ENCODE data around the gene ELMOD1.

Gene ELMOD1

DNA sequence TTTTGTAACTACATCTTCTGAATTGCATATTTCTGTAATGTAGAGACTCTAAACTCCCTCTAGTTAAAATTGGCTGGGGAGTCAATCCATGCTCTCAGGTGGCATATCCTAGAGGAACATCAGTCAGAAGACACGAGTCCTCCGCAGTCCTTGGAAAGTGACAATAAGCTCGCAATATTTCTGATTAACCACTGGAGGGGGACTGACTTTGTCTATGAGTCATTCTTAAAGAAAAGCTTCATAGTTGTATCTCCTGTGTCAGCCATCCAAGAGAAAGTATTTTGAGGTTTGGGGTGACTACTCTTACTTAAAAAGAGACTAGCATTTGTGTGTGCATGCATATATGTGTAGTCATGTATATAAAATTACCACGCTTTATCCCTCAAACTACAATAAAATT lies 60.7 kb downstream of the ELMOD1 start:
- DNase-seq: no peak

DNA sequence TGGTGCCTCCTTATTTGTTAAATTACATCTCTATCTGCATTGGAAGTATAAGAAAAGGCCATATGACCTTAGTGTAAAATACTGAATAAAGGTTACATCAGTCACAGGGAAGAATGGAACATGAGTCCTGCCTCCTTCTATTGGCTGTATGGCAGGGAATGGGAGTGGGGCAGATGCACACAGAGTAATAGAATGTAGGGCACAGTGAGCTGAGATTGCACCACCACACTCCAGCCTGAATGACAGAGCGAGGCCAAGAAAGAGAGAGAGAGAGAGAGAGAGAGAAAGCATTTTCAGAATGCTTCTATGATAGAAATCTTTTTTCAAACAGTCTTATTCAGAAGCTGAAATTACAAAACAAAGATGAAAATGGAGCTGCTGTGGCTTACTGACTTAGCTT lies 62.1 kb downstream of the ELMOD1 start:
- no peak for DNase-seq

DNA sequence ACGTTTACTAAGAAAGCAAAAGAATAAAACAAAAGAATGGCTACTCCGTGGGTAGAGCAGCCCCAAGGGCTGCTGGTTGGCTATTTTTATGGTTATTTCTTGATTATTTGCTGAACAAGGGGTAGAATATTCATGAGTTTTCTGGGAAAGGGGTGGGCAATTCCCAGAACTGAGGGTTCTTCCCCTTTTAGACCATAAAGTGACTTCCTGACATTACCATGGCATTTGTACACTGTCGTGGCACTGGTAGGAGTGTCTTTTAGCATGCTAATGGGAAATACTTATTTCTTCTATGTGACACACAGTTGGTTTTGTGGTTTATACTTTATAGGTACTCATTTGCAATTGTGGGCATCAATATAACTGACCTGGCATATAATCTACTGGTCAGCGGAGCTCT lies 64.7 kb downstream of the ELMOD1 start:
- DNase-seq: no peak

DNA sequence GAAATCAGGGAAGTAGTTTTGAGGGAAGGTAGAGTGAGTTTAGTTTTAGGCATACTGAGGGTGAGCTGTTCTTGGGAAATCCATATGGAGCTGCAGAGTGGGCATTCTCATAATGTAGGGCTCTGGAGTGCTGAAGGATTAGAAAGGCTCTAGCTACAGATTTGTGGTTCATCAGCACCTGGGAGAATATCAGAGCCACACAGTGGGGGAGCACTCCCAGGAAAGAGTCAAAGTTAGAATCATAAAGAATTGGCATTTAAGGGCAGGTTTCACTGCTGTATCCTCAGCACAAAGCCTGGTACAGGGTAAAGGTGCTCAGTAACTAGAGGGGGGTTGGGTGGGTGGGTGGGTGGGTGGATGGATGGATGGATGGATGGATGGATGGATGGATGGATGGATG lies 68.4 kb downstream of the ELMOD1 start:
- DNase-seq: no peak

DNA sequence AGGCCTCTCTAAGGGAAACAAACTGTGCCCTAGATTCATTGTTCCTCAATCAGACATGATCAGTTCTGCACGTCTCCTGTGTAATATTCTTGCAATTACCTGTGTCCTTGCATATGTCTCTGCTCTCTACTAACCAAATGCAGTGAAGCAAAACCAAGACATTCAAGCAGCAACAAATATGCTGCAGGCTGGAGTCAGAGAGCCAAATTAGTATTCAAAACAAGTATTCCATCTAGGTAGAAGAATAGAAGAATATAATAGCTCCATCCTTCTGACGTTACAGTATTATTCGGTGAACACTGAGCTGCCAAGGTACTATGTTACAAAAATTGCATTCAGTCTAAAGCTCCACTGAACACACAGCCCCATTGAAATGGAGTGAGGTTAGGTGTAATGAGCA lies 69.1 kb downstream of the ELMOD1 start:
- no peak for DNase-seq

DNA sequence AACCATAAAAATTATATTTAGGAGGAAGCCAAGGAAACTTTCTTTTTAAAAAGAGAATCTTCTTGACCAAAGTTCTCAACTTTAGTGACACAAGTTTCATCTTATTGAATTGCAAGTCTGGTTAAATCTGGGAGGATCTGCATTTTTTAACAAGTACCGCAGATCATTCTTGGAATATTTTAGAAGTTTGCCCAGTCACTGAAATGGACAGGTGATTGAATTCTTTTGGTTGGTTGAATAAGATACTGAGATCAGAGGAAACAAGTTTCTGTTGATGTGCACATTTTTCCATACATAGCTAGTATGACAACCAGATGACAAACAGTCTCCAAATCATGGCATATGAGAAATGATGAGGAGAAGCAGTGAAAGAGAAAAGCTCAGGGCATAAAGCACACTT lies 70.7 kb downstream of the ELMOD1 start:
- no peak for DNase-seq

DNA sequence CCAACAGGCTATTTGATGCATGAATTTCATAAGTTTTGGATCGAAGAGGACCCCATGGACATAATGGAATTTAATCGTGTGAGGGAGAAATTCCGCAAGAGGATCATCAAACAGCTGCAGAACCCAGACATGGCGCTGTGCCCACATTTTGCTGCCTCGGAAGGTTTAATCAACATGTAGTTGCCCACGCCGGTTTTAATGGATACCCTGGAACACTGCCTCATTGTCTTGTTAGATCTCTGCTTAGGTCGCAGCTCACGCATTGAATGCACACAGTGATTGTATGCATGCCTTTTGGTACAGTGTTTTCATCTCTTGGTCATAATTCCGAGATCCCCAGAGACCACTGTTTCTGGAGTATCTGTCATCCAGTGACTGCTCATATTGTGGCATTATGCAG lies 74.1 kb downstream of the ELMOD1 start:
- DNase-seq: no peak

DNA sequence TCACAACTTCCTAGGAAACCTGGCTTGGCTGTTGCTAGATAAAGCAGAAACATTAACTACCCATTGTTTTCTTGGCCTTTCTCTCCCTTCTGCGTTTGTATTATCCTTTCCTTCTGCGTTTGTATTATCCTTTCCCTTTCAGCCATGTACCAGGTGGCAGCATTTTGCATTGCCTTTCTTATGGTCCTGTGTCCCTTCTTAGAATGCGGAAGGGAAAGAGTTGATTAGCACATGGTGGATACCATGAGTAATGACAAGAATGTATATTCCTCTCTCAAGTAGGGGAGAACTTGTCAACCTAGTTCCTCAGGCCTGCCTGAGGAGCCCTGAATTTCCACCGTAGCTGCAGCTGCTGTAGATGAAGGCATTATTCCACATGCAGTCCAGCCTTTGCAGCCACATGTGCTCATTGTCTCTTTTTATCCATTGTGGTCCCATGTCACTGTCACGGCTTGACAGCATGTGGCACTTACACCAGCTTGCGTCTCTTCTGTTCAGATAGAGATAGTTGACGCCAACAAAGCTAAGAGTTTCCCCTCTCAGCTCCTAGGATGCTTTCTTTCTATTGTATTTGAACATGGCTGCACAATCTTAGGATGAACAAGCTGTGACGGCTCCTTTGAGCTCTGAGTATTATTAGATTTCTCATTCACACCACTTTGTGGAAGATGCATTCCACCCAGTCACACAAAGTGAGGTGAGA lies 76.1 kb downstream of the ELMOD1 start:
- DNase-seq: no peak

DNA sequence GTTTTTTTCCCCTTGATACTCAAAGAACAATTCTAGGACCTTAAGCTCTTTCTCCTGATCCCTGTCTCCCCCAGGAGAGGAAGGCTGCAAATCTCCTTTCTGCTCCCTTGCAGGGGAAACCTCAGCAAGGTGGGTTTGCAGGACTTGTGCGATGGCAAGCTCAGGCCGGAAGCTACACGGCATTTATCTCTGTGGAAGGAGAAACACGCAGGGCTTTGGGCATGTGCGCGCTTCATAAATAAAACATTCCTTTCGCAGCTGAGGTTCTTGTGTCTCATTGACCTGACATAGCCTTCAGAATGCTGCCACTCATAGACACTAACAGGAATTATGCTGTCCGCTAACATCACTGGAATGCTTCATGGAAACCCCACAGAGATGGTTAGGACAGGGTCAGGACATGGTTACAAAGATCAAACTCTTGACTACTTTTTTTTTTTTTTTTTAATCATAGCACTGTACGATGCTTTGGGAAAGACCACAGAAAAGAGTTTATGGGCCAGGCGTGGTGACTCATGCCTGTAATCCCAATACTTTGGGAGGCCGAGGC lies 78.3 kb downstream of the ELMOD1 start:
- DNase-seq: no peak

DNA sequence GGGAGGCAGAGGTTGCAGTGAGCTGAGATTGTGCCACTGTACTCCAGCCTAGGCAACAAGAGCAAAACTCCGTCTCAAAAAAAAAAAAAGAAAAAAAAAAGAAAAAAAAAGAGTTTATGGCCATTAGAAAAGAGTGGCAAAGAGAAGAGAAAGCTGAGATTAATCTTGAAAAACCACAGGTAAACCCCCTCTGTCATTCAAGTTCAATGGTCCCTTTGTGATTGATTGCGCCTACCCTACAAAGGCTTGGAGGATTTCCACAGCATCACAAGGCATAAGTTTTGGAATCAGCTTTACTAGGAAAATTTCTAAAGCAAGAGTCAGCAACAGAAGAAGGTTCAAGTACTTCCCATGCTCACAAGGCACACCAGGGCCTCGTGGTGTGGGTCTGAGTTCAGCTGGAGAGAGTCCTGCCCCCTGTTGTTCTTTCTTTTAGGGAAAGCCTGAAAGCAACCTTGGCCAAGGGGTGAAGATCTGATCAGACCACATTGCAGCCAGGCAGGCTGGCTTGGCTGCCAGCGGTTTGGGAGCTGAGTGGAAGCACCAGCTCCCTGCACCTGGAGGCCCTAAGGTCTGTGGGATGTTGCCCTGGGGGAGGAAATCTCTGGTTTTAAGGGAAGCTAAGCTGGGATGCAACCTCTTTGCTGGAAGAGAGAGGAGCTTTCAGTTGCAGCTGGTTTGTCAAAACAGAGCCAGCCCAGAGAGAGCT lies 79.1 kb downstream of the ELMOD1 start:
- no peak for DNase-seq

DNA sequence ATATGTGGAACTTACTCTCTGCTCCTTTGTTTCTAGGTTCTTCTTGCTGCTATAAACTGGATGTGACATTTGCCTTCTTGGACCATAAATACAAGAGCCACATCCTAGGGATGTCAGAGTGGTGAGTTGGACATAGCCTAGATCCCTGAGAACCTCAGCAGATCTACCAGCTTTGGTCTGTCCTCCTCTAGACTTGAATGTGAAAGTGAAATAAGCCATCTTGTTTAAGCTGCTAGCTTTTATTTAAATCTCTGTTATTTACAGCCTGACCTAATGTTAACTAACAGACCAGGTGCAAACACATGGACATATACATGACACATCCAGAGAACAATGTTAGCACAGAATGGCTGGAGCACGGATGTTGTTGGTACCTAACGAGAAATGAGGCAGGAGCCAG lies 85.0 kb downstream of the ELMOD1 start:
- no peak for DNase-seq

DNA sequence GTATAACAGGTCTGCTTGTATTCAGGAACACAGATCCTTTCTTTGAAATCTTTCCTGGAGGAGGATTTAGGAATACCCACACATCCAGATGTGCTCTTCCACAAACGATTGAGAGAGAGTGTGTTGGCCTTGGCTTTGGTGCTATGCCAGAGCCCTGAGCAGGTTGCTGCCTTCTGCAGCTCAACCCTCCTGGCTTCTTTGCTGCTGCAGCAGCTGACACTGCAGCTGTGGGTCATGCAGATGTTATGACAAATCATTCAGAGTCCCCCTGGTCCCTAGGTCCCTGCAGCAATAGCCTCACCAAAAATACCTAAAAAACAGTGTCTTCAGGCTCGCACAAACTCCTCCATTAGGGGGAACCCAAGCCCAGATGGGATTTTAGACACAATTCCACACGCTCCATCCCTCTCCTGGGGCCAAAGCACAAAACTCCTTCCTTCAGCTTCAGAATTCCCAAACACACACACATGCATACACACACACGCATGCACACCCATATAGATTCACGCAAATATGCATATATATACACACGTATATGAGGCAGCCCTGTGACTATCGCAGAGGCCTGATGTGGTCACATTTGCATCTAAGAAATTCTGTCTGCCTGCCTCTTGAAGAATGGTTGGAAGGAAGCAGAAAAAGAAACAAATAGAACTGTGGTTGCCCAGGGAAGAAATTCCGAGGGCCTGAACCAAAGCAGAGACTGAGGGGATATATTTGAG lies 85.5 kb downstream of the ELMOD1 start:
- no peak for DNase-seq

DNA sequence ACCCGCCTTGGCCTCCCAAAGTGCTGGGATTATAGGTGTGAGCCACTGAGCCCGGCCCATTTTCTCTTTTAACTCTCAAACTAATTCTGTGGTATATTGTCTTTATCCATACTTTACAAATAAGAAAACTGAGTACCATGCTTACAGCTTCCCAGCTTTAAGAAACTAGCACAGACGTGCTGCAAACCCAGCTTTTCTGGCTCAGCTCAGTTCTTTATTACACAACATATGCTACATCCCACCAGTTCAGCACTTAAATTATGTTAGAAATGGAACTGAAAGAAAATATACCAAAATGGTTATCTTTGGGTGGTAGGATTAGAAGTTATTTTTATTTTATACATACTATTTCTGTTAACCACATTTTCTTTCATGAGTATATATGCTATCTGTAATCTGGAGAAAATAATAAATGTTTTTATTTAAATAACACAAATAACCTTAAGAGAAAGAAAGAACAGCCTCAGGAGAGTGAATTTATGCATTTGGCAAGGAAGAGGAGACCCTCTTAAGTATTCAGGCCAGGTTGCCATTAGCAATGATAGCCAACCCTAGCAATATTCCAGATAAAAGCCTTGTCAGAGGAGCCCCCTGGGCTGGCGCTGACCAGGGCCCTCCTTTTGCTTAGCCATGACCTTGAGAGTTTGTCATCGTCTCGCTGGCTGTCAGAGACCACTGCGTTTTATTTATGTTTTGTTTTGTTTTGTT lies 87.1 kb downstream of the ELMOD1 start:
- DNase-seq: no peak

DNA sequence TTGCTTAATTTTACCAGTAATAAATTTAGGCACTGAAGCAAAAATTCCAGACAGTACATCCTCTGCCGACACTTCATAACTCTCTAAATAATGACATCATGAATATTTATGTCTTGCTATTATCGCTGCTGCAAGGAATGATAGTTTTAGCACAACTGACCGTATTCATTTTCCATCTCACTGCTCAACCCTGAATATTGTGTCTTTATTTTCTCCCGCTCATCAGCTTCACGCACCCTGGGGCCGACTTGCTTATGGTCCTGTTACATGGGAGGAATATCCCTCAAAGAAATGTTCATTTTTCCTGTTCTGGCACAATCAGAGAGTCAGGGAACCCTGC lies 87.7 kb downstream of the ELMOD1 start:
- DNase-seq: no peak

DNA sequence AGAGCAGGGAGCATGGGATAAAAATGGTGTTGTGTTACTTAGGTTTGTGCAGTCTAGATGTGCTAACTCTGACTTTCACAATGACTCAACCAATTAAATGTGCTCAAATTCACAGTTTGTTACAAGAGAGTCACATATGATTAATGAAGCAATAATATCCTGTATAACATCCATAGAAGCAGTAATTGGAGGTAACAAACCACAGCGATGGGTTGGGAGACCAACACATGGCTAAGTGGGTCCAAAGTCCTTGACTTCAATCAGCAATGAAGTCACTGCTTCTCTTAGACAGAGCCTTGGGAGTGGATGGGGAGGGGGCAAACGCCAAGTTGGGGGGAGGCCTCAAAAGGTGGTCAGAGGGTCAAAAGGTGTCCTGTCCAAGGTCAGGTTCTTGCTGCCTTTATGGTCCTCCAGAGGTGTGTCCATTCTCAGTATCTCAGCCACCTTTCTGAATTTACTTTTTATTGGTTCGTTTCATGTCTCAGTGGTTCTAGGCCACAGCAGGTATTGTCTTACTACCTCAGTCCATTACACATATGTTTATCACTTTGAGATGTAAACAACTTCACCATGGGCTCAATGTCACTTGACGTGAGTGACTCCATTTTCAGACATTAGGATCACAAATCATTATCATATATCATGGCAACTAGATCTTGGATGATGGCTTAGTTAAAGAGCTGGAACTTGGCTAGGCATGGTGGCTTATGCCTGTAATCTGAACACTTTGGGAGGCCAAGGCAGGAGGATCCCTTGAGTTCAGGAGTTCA lies 88.5 kb downstream of the ELMOD1 start:
- DNase-seq: no peak

DNA sequence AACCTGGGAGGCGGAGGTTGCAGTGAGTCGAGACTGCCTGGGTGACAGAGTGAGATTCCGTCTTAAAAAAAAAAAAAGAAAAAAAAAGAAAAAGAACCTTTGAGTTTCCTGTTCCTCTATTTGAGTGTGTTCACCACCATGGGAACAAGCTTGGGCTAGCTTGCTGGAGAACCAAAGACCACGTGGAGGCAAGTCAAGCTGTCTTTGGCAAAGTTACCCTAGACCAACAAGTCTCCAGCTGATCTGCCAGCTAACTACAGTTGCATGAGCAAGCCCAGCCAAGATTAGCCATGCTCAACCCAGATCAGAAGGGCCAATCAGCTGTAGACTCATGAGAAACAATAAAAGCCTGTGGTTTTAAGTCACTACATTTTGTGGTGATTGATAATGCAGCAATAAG lies 91.2 kb downstream of the ELMOD1 start:
- no peak for DNase-seq

DNA sequence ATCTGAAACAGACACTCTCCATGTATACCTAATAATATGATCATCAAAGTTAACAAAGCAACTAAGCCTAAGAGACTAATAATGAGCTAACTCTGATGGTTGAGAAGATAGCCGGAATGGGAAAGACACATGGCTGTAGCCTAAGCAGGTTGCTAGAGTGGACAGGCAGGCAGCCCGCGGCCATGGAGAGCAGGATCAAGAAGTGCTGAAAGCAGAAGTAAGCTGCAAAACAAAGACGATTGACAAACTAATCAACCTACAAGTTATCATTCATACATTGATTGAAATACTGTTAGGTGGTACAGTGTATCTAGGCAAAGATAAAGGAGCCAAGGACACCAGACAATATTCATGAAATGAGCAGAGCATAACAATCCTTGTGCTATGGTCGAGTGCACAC lies 91.6 kb downstream of the ELMOD1 start:
- DNase-seq: no peak

DNA sequence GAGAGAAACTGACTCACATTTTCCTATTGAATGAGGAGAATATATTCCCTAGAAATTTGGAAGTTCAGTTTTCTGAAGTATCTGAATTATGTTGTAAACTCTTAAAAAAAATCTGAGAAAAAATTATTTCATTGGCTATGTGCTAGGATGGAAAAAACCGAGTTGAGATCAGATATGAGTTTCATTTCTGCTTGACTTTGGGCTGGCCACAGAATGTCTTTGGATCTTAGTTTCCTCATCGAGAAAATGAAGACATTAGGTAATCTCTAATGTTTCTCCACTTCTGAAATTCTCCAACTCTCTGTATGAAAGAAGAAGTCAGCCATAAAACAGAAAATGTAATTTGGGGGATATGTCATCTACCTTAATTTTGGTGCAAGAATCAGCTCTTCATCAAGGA lies 92.1 kb downstream of the ELMOD1 start:
- no peak for DNase-seq

DNA sequence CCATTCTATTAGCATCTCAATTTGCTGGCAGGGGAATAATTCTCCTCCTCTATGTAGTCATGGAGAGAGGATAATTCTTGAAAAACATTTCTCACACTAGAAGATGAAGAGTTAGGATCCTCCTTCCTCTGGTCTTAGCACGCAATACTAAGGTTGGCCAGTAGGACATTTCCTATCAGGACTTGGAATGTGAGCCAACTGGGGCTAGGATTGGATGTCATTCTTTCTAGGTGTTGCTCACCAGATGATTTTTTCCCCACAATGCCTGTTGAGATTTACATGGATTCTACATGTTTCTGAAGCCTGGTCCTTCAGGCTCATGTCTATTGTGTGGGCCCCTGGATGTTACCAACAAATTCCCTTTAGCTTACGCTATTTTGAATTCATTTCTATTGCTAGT lies 92.9 kb downstream of the ELMOD1 start:
- no peak for DNase-seq

DNA sequence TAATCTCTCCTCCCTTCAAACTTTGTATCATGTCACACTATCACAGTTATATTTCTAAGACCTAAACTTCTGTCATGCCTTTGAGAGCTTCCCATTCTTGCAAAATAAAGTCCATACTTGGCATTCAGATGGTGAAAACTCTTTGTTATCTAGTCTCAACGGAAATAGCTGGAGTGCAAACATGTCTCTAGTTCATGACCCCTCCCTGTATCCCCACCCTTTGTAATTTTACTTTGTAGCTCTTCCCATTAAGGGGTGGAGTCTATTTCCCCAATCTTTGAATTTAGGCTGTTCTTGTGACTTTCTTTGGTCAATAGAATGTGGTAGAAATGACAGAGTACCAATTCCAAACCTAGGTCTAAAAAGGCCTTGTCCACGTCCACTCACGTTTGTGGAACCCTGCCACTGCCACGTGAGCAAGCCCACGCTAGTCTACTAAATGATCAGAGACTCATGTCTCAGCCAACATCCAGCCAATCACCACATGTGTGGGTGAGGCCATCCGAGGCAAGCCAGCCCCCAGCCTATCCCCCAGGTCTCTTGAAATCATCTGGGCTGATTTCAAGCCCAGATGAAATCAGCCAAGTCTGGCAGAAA lies 97.5 kb downstream of the ELMOD1 start:
- DNase-seq: no peak

DNA sequence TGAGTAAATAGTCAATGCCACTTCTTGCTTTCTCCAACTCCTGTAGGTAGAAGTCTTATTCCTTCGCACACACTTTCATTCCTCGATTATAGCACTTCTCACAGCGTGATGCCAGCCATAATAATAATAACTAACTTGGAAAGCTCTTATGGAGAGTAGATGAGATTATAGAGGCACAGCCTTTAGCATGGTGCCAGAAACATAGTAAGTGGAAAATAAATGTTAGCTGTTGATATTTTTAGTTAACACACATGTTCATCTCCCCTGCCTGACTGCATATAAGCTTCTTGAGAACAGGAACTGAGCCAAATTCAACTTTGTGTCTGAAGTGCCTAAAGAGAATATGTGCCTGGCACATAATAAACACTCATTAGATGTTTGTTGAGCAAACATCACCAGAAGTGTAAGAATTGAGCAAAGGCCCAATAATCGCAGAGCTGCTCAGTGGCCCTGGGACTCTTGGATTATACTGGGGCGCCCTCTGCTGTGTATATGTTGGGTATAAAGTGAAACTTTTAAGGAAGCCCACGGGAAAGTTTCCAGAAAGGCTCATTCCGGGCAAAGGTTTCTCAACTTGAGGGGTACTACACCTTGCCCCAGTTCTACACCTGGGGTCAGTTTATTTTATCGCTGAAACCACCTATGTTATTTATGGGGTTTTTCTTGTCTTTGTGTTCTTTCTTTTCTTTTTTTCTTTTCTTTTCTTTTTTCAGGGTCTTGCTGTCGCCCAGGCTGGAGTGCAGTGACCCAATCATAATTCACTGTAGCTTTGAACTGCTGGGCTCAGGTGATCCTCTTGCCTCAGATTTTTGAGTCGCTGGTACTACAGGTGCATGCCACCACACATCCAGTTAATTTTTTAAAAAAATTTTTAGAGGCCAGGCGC lies 98.6 kb downstream of the ELMOD1 start:
- DNase-seq: peak; percentile 31
